ENCODE results near the gene HPCAL1.

HPCAL1 gene

DNA sequence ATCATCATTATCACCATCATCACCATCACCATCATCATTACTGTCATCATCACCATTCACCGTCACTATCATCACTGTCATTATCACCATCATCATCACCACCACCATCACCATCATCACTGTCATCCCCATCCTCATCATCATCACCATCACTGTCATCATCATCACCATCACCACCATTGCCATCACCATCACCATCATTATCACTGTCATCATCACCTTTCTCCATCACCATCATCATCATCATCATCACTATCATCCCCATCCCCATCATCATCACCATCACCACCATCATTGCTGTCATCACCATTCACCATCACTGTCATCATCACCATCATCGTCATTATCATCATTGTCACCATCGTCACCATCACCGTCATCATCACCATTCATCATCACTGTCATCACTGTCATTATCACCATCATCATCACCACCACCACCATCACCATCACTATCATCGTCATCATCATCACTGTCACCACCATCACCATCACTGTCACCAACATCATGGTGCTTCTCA is 9.8 kb downstream of the HPCAL1 start:
- no peak for DNase-seq (ENCODE audit: low read depth)
- H3K4me3 ChIP-seq (ENCODE audit: low read length): no peak overlapping the region
- TF ChIP-seq, protein P1, sequence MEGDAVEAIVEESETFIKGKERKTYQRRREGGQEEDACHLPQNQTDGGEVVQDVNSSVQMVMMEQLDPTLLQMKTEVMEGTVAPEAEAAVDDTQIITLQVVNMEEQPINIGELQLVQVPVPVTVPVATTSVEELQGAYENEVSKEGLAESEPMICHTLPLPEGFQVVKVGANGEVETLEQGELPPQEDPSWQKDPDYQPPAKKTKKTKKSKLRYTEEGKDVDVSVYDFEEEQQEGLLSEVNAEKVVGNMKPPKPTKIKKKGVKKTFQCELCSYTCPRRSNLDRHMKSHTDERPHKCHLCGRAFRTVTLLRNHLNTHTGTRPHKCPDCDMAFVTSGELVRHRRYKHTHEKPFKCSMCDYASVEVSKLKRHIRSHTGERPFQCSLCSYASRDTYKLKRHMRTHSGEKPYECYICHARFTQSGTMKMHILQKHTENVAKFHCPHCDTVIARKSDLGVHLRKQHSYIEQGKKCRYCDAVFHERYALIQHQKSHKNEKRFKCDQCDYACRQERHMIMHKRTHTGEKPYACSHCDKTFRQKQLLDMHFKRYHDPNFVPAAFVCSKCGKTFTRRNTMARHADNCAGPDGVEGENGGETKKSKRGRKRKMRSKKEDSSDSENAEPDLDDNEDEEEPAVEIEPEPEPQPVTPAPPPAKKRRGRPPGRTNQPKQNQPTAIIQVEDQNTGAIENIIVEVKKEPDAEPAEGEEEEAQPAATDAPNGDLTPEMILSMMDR (conservative IDR thresholded peaks at IDR 0.05; ENCODE audit: low read length): no peak

DNA sequence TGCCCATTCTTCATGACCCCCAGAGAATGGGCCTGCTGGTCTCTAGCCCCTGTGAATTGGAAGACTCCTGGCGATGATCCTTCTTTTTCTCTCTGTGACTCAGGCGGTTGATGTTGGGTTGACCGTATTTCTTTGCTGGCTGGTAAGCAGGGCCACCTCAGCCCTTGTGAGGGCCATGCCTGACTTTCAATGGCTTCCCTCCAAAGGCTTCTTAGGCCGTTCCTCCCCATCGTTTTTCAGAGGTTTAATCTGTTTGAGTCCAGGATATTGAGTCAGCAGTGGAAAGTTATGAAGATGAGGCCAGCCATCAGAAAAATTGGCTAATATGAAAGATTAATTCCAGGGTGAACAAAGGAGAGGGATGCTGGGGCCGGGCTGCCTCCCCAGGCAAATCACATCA is 13.6 kb downstream of the HPCAL1 start:
- no peak overlapping the region for H3K4me3 ChIP-seq (ENCODE audit: low read length)
- DNase-seq (ENCODE audit: low read depth): peak; percentile 67
- TF ChIP-seq, protein P1 (conservative IDR thresholded peaks at IDR 0.05; ENCODE audit: low read length): no peak

DNA sequence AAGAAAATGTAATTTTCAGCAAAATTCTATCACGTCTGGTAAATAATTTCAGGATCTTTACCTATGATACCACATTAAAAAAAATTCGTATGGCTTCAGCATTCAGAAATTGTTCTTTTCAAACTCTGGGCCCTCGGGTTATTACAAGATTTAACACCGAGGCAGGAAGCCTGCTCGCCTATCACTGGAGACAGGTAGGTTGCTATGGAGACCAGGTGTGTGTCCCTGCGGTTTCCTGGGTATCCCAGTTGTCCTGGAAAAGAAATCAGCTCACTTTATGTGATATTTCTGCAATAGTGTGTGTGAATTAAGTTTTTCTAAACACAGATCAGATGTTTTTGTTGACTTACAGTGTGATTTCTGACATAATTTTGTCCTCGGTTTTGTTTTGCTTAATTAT is 14.2 kb downstream of the HPCAL1 start:
- no peak for DNase-seq (ENCODE audit: low read depth)

GRCh38 chr2:10317646-10318045 is 14.9 kb downstream of the HPCAL1 start:
- TF ChIP-seq, protein P1 (conservative IDR thresholded peaks at IDR 0.05; ENCODE audit: low read length): no peak
- no peak overlapping the region for H3K4me3 ChIP-seq (ENCODE audit: low read length)
- no peak for DNase-seq (ENCODE audit: low read depth)

More for the DNA sequence above, 14.2 kb downstream of the HPCAL1 start:
- no peak overlapping the region for H3K4me3 ChIP-seq (ENCODE audit: low read length)
- TF ChIP-seq, protein P1 (conservative IDR thresholded peaks at IDR 0.05; ENCODE audit: low read length): no peak

DNA sequence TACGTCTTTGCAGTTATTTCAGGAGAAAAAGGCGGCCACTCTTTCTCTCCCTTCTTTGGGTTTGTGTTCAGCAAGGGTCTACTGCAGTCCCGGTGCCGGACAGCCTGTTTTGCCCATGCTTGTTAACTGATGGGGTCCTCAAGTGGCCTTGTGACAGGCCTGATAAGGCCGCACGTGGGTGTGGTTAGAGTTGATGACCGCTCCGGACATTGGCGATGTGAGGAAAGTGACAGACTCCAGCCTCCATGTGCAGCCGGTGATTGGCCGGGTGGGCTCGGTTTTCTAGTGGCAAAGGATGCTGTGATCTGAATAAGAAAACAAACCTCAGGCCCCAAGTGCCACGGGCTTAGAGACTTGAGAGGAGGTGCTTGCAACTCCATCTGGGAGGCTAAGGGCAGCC is 15.6 kb downstream of the HPCAL1 start:
- TF ChIP-seq, protein P1 (conservative IDR thresholded peaks at IDR 0.05; ENCODE audit: low read length): no peak
- DNase-seq (ENCODE audit: low read depth): no peak
- H3K4me3 ChIP-seq (ENCODE audit: low read length): no peak overlapping the region

DNA sequence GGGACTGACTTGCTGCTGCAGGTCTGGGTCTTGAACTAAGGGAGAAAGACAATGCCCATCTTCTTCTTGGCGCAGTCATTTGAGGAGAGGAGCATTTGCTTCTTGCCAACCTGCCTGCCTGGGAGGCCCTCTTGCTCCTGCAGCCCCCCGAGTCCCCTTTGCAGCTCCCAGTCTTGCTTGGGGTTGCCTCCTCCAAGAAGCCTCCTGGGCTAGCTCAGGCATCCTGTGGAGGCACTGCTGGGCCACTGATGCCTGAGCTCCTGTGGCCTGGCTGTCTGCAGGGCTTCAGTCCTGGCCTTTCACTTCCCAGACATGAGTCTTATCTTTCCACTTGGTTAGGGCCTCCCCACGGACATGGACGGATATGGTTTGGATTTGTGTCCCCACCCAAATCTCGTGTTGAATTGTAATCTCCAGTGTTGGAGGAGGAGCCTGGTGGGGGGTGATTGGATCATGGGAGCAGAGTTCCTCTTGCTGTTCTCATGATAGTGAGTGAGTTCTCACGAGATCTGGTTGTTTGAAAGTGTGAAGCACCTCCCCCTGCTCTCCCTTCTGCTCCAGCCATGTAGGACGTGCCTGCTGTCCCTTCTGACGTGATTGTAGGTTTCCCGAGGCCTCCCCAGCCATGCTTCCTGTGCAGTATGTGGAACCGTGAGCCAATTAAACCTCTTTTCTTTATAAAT is 17.3 kb downstream of the HPCAL1 start:
- no peak for DNase-seq (ENCODE audit: low read depth)
- no peak overlapping the region for H3K4me3 ChIP-seq (ENCODE audit: low read length)
- TF ChIP-seq, protein P1 (conservative IDR thresholded peaks at IDR 0.05; ENCODE audit: low read length): no peak

GRCh38 chr2:10320575-10320931 is 17.8 kb downstream of the HPCAL1 start:
- H3K4me3 ChIP-seq (ENCODE audit: low read length): no peak overlapping the region
- TF ChIP-seq, protein P1 (conservative IDR thresholded peaks at IDR 0.05; ENCODE audit: low read length): no peak
- DNase-seq (ENCODE audit: low read depth): no peak

All from AG10803 (cell line).